GM19240 (cell line): ENCODE results near the gene KCNJ15.
"Not testable (repeated sequence)": the region's sequence is repeated elsewhere in the genome, so short reads cannot be mapped to it uniquely, and the experiment has no call there.

ENCODE experiments used
- DNase-seq: peaks from one replicate; pipeline ENCODE4 v3.0.0; 2011; ENCODE audit warnings: low spot score; ENCODE audit not compliant: insufficient read length

The KCNJ15 gene

GRCh38 chr21:38256599-38257302 lies at the start of gene KCNJ15:
KCNJ15 (plus strand) TSS chr21:38256991; CDS start chr21:38299262, 42,271 bp downstream.
- no peak for DNase-seq

- no peak for DNase-seq
Measured at GRCh38 chr21:38208118-38208517, 48.7 kb upstream of the KCNJ15 start.

GRCh38 chr21:38211321-38211720 lies 45.5 kb upstream of the KCNJ15 start:
- DNase-seq, result no peak

- no peak for DNase-seq
Measured at GRCh38 chr21:38212706-38213105, 44.1 kb upstream of the KCNJ15 start.

- no peak for DNase-seq
Measured at GRCh38 chr21:38219049-38219628, 37.7 kb upstream of the KCNJ15 start.

- DNase-seq, result no peak
Measured at GRCh38 chr21:38220270-38220737, 36.5 kb upstream of the KCNJ15 start.

- no peak for DNase-seq
Measured at GRCh38 chr21:38221594-38221993, 35.2 kb upstream of the KCNJ15 start.

- no peak for DNase-seq
Measured at GRCh38 chr21:38223893-38224540, 32.8 kb upstream of the KCNJ15 start.

- no peak for DNase-seq
Measured at GRCh38 chr21:38227401-38227800, 29.4 kb upstream of the KCNJ15 start.

GRCh38 chr21:38228115-38228514 lies 28.7 kb upstream of the KCNJ15 start:
- no peak for DNase-seq

- no peak for DNase-seq
Measured at GRCh38 chr21:38228537-38228936, 28.3 kb upstream of the KCNJ15 start.

- no peak for DNase-seq
Measured at GRCh38 chr21:38229260-38229877, 27.4 kb upstream of the KCNJ15 start.

GRCh38 chr21:38234395-38235142 lies 22.2 kb upstream of the KCNJ15 start:
- DNase-seq, result no peak

- DNase-seq, result not testable (repeated sequence)
Measured at GRCh38 chr21:38235251-38235650, 21.5 kb upstream of the KCNJ15 start.

- no peak for DNase-seq
Measured at GRCh38 chr21:38236232-38236631, 20.6 kb upstream of the KCNJ15 start.

GRCh38 chr21:38239672-38240071 lies 17.1 kb upstream of the KCNJ15 start:
- DNase-seq, result no peak

GRCh38 chr21:38240129-38240528 lies 16.7 kb upstream of the KCNJ15 start:
- DNase-seq, result no peak

- DNase-seq, result no peak
Measured at GRCh38 chr21:38241029-38241740, 15.6 kb upstream of the KCNJ15 start.

GRCh38 chr21:38242061-38242460 lies 14.7 kb upstream of the KCNJ15 start:
- no peak for DNase-seq

- DNase-seq, result no peak
Measured at GRCh38 chr21:38243732-38244406, 12.9 kb upstream of the KCNJ15 start.
